Fibroblast of peridontal ligament (primary cell): ENCODE measurements around the gene PITPNC1.
A peak's percentile ranks its signal among the peaks of the same experiment; 100 is the strongest.
"Not testable (repeated sequence)": the region's sequence is repeated elsewhere in the genome, so short reads cannot be mapped to it uniquely, and the experiment has no call there.

Experiments
- DNase-seq: peaks from one replicate; pipeline ENCODE4 v3.0.0-alpha.2; 2010; ENCODE audit errors: extremely low read depth

Gene PITPNC1

DNA sequence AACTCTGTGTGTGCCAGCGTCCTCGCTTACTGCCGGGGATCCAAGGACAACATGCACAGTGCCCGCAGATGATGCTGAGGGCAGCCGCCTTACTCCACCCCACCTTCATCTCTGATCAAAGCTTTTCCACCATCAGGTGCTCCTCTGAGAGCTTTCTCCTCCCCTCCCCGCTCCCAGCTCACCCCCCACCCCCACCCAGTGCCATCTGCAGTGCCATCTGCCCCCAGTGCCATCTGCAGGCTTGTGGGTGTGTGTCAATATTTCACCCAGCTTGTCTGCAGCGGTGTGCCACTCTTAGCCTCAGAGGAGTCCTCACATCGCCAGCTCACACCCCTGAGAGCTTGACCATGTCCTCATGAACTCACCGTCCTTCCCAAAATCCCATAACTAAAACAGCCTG lies 242.5 kb downstream of the PITPNC1 start:
- no peak for DNase-seq

DNA sequence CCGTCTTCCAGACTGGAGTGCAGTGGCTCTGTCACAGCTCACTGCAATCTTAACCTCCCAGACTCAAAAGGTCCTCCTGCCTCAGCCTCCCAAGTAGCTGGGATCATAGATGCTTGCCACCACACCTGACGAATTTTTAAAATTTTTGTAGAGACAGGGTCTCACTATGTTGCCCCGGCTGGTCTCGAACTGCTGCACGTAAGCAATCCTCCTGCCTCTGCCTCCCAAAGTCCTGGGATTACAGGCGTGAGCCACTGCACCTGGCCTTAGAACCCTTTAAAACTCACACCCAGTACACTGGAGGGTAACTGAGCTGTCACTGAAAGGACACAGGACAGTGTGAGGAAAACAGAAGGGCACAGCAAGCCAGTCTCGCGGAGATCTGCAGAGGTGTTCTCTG lies 243.0 kb downstream of the PITPNC1 start:
- DNase-seq = no peak

DNA sequence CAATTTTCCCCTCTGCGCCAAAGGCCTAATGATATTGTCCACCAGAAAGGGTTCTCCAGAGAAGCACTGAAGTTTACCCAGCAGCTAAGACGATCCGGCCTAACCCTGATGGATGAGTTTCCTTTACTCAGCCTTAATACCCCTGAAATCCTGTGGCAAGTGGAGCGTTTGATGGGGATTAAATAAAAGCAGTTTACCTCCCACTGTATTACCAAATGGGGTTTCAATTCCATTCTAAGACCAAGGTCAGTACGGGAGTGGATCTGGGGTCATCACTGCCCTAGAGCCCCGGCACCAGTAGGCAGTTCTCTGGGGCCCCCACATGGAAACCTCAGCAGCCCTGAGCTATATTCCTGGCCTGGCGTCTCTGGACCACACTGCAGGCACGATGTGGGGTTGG lies 243.6 kb downstream of the PITPNC1 start:
- no peak for DNase-seq

DNA sequence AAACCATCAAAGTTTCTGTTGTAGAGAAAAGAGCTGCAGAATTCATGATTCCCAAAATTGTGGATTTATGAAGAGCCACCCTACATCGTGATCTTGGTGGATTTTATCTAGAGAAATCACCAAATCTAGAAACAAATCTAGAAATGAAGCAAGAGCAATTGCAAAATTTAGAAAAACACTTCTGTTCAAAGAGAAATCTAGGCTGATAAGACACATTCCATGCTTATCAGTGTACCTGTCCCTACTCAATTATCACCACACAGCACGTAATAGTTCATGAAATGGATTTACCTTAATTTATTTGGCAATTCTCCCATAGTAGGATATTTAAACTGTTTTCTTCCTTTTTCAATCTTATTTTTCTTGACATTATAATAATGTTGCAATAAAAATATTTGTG lies 246.7 kb downstream of the PITPNC1 start:
- DNase-seq = no peak

DNA sequence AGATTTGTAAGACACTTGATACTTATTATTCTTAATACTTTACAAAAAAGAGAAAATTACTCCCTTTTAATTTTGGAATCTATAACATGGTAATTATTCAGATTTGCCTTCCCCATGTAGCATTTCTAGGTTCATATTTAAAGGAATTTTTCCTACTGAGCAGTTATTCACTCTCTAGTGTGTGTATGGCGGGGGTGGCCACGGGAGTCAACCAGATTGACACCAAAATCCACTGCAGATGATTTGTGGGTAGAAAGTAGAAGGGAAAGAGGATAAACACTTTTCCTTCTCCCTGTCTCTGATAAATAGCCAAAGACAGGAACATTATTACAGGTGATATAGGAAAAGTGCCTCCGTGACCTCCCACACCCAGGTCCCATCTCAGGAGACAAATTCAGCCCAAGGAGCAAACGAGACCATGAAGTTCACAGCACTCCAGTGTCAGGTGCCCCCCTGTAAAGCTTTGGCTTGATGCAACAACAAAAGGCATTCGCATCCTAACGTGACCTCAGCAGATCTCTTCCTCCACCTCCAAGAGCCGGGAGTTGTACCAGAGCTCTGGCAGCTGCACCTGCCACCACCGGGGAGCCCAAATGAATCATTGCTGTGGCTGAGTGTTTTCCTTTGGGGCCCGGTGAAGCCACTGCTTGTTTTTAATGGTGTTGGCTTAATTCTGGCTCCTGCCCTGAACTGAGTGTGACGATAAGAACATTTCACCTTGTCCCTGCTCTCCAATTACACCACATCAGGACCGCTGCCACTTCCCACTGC lies 248.0 kb downstream of the PITPNC1 start:
- DNase-seq = no peak

DNA sequence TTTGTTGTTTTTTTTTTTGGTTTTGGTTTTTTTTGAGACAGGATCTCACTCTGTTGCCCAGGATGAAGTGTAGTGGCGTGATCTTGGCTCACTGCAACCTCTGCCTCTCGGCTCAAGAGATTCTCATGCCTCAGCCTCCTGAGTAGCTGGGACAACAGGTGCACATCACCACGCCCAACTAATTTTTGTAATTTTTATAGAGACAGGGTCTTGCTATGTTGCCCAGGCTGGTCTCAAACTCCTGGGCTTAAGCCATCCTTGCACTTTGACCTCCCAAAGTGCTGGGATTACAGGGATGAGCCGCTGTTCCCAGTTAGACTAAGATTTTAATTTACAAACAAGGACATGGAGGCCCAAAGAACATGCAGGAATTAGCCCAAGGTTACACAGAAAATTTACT lies 248.9 kb downstream of the PITPNC1 start:
- no peak for DNase-seq

DNA sequence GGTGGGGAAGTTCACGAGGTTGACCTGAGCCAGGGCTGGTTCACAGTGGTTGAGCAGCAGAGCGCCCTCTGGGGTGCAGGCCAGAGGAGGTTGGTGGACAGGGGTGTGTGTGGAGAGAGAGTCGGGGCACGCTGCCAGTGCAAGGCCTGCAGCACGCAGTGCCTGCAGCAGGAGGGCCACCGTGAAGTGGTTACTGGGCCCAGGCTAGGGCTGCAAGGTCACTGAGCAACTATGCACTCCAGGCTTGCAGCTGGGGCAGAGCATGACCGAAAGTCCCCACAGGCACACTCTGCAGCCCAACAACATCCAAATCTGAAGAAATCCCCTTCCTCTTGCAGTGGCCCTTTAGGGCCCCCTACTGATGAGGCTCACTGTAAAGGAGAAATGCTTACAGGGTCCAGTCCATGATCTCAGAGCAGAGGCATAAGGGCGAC lies 251.5 kb downstream of the PITPNC1 start:
- peak; percentile 35 for DNase-seq

DNA sequence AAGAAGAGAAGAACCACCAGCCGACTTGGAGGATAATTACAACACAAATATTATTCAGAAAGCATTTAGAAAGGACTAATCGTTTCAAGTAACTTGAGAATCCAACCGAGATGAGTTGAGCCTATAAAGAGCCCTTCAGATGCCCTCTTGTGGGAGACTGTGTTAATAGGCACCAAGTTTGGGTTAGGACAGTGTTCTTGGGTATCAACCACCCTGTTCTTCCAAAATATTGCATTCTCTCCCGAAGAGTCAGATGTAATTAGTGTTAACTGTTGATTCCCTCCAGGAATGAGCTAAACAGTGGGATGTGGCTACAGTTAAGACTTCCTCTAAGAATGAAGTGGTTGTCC lies 252.9 kb downstream of the PITPNC1 start:
- DNase-seq = peak; percentile 93

DNA sequence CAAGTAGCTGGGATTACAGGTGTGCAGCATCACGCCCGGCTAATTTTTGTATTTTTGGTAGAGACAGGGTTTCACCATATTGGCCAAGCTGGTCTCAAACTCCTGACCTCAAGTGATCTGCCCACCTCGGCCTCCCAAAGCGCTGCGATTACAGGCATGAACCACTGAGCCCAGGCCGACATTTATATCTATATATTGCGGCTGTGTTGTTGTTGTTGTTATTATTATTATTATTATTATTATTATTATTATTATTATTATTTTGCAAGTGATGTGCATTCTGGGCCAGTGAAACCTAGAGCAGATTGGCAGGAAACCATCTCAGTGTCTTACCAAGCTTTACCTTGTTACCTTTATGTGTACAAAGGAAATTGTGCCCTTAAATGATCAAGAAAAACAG lies 253.8 kb downstream of the PITPNC1 start:
- DNase-seq = not testable (repeated sequence)

DNA sequence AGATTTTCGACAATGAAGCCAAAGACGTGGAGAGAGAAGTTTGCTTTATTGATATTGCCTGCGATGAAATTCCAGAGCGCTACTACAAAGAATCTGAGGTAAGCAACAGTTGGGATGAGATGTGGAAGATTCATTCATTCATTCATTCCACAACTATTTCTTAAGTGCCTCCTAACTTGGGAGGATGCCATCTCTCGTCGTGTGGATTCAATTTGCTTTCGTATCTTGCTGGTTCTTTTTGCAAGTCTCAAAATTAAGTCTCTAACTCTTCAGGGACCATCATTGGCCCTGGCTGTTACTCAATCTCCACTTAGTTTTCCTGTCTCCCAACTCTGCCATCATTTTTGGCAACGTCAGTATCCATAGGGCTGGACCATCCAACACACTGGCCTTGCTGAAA lies 255.1 kb downstream of the PITPNC1 start:
- peak; percentile 49 for DNase-seq

DNA sequence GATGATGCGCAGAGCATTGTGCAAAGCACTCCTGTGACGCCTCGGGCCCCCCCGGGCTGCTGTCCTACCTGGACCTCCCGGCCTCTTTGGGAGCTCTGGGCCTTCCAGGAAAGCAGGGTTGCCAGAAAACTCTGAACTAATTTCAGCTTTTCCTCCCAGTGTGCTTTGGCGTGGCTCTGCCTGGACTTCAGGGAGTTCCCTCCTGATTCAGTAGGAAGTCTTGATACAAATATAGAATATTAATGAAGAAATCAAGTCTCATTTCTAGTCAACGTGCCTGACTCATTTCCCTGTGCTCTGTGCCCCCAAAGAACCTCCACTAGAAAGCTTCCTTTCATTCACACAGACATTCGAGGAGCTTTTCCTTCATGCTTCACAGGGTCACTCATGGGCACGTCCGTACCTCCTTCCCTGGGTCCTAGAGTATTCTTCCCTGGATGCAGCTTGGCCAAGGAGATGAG lies 256.7 kb downstream of the PITPNC1 start:
- no peak for DNase-seq

DNA sequence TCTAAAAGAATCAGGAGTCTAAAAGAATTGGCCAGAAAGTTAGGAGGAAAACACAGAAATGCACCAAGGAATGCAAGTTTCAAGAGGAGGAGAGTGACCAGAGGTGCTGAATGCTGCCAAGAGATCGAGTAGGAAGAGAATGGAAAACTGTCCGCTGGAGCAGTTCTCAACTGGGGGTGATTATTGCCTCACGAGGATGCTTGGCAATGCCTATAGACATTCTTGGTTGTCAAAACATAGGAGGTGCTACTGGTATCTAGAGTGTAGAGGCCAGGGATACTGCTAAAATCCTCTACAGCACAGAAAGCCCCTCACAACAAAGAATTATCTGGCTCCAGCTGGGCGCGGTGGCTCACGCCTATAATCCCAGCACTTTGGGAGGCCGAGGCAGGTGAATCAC lies 258.6 kb downstream of the PITPNC1 start:
- no peak for DNase-seq

DNA sequence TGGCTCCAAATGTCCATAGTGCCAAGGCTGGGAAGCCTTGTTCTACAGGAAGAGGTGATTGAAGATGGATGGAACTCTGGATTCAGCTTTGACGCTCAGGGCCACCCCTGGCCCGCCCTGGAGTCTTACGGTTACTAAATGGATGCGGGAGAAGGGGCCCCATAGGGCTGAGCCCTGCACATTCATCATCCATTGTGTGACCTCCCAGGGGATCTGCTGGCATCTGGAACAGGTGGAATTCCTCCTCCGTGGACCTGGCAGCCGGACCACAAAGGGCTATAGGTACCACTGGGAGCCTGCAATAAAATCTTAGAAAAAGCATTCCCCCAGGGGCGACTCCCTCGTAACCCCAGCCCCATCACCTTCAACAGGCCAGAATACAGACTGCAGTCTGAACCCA lies 259.2 kb downstream of the PITPNC1 start:
- DNase-seq = no peak

DNA sequence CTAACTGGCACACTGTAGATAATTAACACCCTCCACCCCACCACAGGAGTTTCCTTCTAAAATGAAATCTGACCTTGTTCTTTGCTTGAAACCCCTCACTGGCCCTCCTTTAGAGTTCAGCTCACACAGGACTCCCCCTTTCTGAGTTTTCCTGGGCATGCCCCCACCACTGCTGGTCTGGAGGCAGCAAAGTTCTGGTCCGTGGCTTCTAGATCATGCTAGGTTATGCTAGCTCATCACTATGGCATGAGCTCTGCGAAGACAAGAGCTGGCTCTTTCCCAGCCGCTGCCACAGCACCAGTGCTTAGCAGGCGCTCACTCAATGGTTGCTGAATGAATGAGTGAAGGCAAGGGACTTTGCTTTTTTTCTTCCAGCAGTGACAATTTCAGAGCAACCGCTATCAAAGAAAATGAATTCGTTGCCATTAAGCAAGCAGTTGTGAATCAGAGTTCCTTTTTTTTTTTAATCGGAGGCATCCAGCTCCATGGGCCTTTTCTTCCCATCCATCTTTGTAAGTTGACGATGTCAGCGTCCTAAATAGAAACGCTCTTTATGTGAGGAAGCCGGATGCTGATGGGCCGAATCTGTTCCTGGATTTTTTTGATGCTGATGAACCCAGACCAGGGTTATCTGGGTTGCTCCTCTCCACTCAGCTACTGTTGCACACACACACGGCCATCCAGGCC lies 259.9 kb downstream of the PITPNC1 start:
- peak; percentile 29 for DNase-seq

DNA sequence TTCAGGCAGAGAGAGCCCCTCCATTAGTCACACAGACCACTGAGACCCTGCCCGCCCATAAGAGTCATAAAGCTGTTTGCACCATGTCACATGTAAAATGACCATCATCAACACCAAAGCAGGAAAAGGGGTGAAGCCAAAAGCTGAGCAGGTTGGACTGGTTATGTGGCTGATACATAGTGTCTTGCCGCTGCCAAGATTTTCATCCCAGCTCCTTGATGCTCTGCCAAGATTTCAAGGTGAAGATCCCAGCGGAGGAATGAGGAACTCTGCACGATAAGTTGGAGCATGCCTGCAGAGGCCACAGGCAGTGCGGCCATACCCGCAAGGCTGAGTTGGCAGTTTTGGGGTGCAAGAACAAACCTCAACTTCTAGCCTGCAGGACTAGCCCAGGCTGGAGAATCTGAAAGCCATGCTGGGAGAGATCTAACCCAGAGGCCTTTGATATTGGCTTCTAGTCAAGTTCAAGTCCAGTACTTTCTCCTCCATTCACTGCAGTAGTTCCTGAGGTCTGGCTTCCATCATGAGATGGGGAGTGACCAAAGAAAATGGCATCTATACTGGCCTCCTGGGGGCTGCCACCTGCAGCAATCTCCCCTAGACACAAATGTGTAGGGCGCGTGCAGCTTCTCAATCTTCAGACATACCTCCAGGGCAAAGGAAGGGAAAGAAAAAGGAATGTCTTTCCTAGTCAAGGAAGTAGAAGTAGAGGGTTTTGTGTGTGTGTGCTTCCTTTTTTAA lies 261.0 kb downstream of the PITPNC1 start:
- DNase-seq = no peak

DNA sequence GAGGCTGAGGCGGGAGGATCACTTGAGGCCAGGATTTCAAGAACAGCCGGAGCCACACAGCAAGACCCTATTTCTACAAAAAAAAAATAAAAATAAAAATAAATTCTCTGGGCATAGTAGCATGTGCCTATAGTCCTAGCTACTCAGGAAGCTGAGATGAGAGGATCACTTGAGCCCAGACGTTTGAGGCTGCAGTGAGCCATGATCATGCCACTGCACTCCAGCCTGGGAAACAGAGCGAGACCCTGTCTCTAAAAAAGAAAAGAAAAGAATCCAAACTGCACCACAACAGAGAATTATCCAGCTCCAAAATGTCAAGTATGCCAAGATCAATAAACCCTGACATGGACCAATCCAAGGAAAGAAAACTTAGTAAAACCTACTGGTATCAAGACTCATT lies 261.8 kb downstream of the PITPNC1 start:
- no peak for DNase-seq

DNA sequence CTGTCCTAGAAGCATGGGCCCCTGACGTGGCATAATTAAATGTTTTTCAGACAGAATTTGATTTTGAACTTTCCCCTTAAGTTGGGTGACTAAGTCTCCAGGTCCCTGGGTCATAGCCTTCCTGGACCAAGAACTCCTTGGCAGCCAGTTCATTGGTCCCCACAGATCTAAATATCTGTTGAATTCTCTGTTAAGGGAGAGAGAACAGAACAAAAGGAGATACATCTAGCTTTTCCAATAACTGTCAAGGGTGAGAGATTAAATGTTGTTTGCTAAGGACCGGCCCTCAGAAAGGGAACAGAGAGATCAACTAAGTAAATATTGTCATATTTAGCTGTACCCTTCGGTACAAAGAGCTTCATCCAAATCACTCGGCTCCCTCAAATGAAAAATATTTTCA lies 262.5 kb downstream of the PITPNC1 start:
- DNase-seq = no peak

DNA sequence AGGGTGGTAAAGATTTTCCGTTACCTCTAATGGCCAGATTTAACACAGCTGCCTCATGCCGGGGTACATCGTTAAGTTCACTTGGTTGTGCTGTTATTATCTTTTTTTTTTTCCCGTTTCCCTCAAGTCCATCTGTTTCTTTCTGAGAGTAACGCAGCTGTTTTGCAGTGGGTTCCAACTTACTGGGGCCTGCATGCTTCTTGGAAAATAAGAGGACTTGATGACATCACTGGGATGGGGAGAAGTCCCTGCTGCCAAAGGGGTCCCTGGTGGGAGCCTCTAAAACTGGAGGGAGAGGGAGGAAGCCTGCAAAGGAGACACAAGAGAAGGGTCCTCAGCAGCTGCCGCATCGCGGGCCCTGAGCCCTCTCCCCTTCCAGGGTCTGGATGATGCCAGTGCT lies 262.9 kb downstream of the PITPNC1 start:
- DNase-seq = no peak

DNA sequence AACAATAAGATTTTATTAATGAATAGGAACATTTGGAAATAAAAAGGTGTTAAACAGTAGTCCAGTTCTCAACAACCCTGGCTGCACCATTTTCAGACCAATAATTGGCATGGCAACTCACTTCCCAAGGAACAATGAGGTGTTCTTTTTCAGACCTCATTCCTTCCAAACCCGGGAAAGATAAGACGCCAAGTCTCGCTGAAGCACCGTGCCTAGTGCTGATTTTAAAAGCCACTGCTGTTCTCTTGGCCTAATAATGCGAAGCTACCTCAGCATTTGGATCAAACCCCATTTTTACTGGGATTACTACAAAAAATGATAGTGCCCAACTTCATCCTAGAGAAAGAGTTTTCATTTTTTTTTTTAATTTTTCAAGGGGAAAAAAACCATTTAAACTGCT lies 265.4 kb downstream of the PITPNC1 start:
- no peak for DNase-seq

DNA sequence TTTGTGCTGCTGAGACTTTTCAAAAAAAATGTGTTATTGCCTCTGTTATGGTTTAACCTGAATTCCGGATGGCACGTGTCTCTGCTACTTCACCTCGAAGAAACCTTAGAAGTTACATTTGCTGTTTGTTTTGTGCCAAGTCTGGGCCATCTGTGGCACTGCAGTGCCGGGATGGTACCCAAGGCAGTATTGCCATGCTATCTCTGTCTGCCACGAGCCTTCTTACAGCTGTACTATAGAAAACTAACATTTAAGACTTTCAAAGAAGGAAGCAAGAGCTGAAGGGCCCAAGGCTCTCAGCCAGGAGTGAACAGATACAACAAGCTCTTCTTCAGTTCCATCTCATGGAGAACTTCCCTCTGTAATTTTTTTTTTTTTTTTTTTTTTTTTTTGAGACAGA lies 267.0 kb downstream of the PITPNC1 start:
- no peak for DNase-seq

DNA sequence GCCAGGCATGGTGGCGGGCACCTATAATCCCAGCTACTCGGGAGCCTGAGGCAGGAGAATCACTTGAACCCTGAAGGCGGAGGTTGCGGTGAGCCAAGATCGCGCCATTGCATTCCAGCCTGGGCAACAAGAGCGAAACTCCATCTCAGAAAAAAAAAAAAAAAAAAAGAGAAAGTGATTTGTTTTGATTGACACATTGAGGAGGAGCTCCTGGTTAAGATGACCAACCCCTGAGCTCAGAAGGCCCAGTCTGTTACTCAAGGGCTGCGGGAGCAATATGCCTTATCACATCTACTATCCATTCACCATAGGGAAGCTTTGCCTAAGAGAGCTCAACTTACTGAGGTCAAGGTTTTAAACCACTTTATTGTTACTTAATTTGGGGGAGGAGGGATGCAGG lies 268.1 kb downstream of the PITPNC1 start:
- not testable (repeated sequence) for DNase-seq

DNA sequence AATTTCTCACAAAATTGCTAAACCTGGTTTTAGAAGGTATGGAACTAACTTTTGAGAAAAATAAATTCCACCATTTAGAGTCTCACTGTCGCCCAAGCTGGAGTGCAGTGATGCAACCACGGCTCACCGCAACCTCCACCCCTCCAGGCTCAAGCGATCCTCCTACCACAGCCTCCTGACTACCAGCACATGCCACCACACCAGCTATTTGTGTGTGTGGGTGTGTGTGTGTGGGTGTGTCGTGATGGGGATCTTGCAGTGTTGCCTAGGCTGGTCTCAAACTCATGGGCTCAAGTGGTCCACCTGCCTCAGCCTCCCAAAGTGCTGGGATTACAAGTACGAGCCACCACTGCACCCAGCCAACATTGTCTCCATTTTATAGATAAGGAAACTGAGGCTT lies 269.4 kb downstream of the PITPNC1 start:
- DNase-seq = no peak

DNA sequence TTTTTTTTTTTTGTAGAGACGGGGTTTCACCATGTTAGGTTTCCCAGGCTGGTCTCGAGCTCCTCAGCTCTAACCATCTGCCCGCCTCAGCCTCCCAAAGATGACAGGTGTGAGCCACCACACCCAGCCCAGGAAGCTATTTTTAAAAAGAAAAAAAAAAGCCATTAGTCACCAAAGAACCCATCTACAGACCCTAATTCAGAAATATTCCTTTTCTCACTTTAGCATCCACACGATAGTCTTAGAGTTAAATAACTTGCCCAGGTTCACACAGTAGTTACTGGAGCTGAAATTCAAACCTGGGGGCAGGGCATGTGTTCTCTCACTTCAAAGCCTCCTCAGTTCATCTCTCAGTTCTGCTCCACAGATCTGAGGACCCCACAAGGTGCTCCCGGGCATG lies 270.4 kb downstream of the PITPNC1 start:
- DNase-seq = no peak
